Measurements from ENCODE around the gene DGLUCY. TPM values are rescaled to one million over a fixed set of nuclear protein-coding genes. Genes with fewer than 3 reads are reported as not detected.

Gene DGLUCY
- total and polyA plus RNA-seq, 2 of the 13 experiments (the other 11 are each of a cell fraction or from before 2014, with no cell fraction given): 14.8 to 36.3 TPM

- TF ChIP-seq CTCF (CRISPR knock-in tag; IDR thresholded peaks at IDR 0.05): peak; percentile 14; the same call in 1 of the 2 replicates
These were observed 139.3 kb downstream of the DGLUCY start (continued) for GRCh38 chr14:91252871-91253794.

- no peak overlapping the region for H3K27ac ChIP-seq (ENCODE audit: extremely low read length, insufficient read depth, low read length)
- peaks cover 12 to 50% of the 10 kb centered on the region in 2 experiments for H3K27me3 ChIP-seq (ENCODE audit: control insufficient read depth in 1 of 2, insufficient read depth in 2 of 2, low read length in 2 of 2)
- peak; percentile 36 for ATAC-seq
- in situ Hi-C loops (cut with HindIII; ENCODE audit: extremely low pct_ligation_motif_present, low pct_unique_long_range_greater_than_20kb): no loop called here
- H3K9ac ChIP-seq (ENCODE audit: insufficient read depth, low read depth, low read length): peak overlapping the region; percentile 12; the same call in 1 of the 2 replicates
- H3K36me3 ChIP-seq (replicated peaks in 1 of 2; ENCODE audit: control insufficient read depth in 1 of 2, insufficient read depth in 2 of 2, low read length in 2 of 2): no peaks in the 10 kb centered on the region
- H2AFZ ChIP-seq (ENCODE audit: low read length): no peak overlapping the region
- no TSS peak for BruUV-seq (replicated peaks)
- no peaks in the 10 kb centered on the region for H3K79me2 ChIP-seq (ENCODE audit: insufficient read depth, low read length)
- no peaks in the 10 kb centered on the region for H4K20me1 ChIP-seq (ENCODE audit: insufficient read depth, low read length)
- H3K4me3 ChIP-seq (replicated peaks in 1 of 3; ENCODE audit: insufficient read depth in 1 of 3, low read depth in 2 of 3, low read length in 3 of 3): peak overlapping the region; percentile 54 to 73 (median 58); a peak in 4 of 6 replicates
- no CpG with 5 or more reads among the region's 20 CpGs for WGBS (ENCODE audit: low lambda C conversion rate)
- FAIRE-seq: no peak
- peak overlapping the region; percentile 80 for H3K4me2 ChIP-seq (ENCODE audit: low read depth, low read length)
- intact Hi-C loops (cut with micrococcal nuclease; ENCODE audit: unreplicated experiment): no loop called here
- no peak for DNase-seq (ENCODE audit: low spot score)
- no peaks in the 10 kb centered on the region for H3K9me3 ChIP-seq (ENCODE audit: low read length)
- POLR2A ChIA-PET: no interaction called here
- CTCF ChIA-PET (ENCODE audit: low intra/inter-chr PET ratio, low total read pairs): no interaction called here
- H3K4me1 ChIP-seq (ENCODE audit: insufficient read depth, low read length): peaks cover 25% of the 10 kb centered on the region
- no peak for TF ChIP-seq ZNF572 (CRISPR knock-in tag; IDR thresholded peaks at IDR 0.05)
- TF ChIP-seq MTA3 (CRISPR knock-in tag; IDR thresholded peaks at IDR 0.05): no peak
- no peak for TF ChIP-seq SP4 (CRISPR knock-in tag; IDR thresholded peaks at IDR 0.05)
- TF ChIP-seq ZNF24 (IDR thresholded peaks at IDR 0.05): no peak
- 0 out of 2 replicates have a peak, but pooled peaks have one; percentile 38 for TF ChIP-seq KDM5B (CRISPR knock-in tag; IDR thresholded peaks at IDR 0.05; ENCODE audit: borderline replicate concordance)
- TF ChIP-seq ZFY (CRISPR knock-in tag; IDR thresholded peaks at IDR 0.05): no peak
- TF ChIP-seq SOX6 (IDR thresholded peaks at IDR 0.05): no peak
- TF ChIP-seq SOX6 (CRISPR knock-in tag; IDR thresholded peaks at IDR 0.05): 0 out of 2 replicates have a peak, but pooled peaks have one; percentile 11
- no peak for TF ChIP-seq TAF1 (CRISPR knock-in tag; IDR thresholded peaks at IDR 0.05)
- TF ChIP-seq MZF1 (CRISPR knock-in tag; IDR thresholded peaks at IDR 0.05; ENCODE audit: borderline replicate concordance): no peak
- 0 out of 2 replicates have a peak, but pooled peaks have one; percentile 20 for TF ChIP-seq TBX2 (CRISPR knock-in tag; IDR thresholded peaks at IDR 0.05; ENCODE audit: borderline replicate concordance)
- TF ChIP-seq NRL (CRISPR knock-in tag; IDR thresholded peaks at IDR 0.05; ENCODE audit: borderline replicate concordance): peak; percentile 58; the same call in 1 of the 2 replicates
- no peak for TF ChIP-seq ZNF138 (CRISPR knock-in tag; IDR thresholded peaks at IDR 0.05; ENCODE audit: low read depth)
- TF ChIP-seq ZNF616 (CRISPR knock-in tag; IDR thresholded peaks at IDR 0.05; ENCODE audit: low read depth): no peak
- no peak for TF ChIP-seq ZNF333 (CRISPR knock-in tag; IDR thresholded peaks at IDR 0.05; ENCODE audit: borderline replicate concordance)
- no peak for TF ChIP-seq ZBTB26 (CRISPR knock-in tag; IDR thresholded peaks at IDR 0.05; ENCODE audit: borderline replicate concordance)
- TF ChIP-seq FOXC1 (CRISPR knock-in tag; IDR thresholded peaks at IDR 0.05; ENCODE audit: borderline replicate concordance): no peak
- no peak for TF ChIP-seq RORA (CRISPR knock-in tag; IDR thresholded peaks at IDR 0.05)
- no peak for TF ChIP-seq ZNF207 (IDR thresholded peaks at IDR 0.05; ENCODE audit: borderline replicate concordance)
- TF ChIP-seq GZF1 (CRISPR knock-in tag; IDR thresholded peaks at IDR 0.05): no peak
These were observed 140.0 kb downstream of the DGLUCY start for GRCh38 chr14:91253795-91254323.

All from HepG2 (cell line).